Measurements from ENCODE around the gene DDRGK1.

The DDRGK1 gene

DNA sequence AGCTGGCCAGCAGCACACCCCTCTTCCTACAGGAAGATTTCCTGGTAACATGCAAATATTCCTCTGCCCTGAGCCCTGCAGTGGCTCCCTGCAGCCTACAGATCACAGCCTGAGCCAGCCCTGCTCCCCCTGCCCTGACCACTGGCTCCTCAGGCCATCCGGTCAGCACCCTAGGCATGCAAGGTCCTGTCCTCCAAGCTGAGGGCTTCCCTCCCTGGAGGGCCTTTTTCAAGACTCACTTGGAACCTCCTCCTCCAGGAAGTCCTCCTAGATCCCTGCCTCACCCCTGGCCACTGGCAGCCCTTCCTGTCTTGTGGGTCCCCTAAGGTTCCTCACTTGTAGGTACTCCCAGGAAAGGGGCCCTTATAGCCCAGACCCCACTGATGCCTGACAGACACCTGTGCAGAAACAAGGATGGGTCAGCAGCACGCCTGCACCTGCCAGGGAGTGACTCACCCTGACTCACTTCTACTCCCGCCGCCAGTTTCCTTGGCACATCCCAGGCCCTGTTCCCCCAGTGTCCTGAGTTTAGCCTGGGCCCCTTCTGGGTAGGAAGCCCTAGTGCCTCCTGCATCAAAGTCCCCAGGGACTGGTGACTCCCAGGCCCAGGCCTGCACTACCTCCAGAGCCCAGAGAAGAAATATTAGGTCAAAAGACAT lies 31.3 kb upstream of the DDRGK1 start:
- DNase-seq (ENCODE audit: low read depth) = no peak

- DNase-seq (ENCODE audit: low read depth) = no peak
Measured at GRCh38 chr20:3233991-3234498, 29.6 kb upstream of the DDRGK1 start.

DNA sequence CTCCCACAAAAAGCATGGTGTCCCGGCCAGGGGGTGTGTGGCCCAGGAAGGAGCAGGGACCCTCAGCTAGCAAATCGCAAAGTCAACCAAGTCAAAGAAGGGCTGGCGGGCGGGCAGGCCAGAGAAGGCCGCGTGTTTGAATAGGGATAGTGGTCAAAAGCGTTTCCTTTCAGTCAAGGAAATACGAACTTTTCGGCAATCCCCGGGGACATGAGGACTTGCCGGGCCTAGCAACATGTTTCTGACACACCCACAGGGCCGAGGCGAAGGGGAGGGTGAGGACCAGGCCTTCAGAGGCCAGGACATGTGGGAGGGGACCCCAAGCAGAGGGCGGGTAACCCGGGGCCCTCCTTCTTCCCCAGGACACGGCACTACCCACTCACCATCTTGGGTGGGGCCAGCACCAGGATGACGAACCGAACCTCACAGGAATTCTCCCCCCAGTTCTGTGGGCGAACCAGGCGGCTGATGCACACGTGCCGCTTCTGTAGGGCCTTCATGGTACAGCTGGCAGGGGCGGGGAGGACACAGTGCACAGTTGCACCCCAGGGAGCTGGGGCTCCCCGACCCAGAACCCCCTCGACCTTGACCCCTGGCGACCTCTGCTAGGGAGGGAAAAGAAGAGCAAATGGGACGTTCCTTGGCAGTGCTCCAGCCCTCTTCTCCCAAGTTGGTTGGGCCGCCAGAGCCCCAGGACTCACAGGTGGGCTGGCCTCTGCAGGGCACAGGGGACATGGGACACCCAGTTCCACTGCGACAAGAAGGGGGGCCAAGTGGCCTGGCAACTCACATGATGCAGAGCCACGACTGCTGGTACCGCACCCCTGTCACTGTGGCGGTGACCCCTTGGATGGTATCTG lies 28.9 kb upstream of the DDRGK1 start:
- DNase-seq (ENCODE audit: low read depth) = no peak

DNA sequence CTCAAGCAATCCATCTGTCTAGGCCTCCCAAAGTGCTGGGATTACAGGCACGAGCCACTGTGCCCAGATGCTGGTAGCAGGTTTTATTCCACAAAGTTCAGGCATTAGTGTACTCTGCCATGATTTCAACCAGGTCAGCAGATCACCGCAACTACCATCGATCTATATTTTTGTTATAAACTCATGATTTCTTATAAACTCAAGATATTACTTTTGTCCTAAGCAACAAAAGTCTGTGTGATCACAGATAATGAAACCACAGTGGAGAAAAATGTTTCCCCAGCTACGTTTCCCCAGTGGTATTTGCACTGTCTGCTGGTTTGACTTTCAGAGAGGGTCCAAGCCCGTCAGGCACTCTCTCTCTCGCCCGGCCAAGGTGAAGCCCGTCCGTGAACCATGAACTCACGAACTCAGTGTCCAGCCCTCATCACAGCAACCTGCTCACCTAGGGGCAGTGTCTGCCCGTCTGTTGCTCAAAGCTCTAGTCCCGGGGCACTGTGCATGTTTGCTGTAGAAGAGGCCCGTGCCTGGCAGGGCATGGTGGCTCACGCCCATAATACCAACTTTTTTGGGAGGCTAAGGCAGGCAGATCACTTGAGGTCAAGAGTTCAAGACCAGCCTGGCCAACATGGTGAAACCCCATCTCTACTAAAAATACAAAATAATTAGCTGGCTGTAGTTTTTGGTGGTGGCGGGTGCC lies 27.6 kb upstream of the DDRGK1 start:
- DNase-seq (ENCODE audit: low read depth) = no peak

DNA sequence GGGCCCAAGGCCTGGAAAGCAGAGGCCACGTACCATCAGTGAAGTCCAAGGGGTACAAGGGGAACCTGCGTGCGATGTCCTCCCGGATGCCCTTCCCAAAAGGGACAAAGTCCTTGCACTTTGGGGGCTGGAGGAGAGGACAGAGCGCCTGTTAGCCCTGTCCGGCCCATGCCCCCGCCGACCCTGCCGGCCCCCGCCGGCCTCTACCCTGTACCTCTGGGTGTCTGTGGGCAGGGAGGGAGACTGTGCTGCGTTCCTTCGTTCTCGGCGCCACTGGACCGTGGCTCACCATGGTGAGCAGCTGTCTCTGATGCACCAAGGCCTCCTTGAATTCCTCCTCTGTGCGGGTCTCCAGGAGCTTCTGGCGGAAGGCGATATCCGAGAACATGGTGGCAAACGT lies 26.6 kb upstream of the DDRGK1 start:
- DNase-seq (ENCODE audit: low read depth) = no peak

DNA sequence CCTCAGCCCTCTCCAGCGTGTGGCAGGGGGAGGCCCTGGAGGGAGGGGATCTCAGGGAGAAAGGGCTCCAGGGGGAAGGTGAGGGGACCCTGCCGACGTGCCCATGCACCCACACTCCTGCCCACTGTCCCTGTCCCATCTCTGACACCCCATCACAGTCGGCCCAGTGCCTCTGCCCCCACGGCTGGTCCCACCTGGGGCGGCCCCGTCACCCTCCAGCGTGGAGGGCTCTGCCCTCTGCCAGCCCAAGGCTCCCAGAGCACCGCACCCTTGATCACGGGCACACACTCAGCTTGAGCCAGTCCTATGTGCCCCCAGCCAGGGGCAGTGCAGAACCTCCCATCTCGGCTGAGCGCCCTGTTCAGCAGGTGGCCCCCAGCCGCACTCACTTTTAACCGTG lies 25.3 kb upstream of the DDRGK1 start:
- DNase-seq (ENCODE audit: low read depth) = no peak

GRCh38 chr20:3229158-3229557 lies 24.7 kb upstream of the DDRGK1 start:
- no peak for DNase-seq (ENCODE audit: low read depth)

- no peak for DNase-seq (ENCODE audit: low read depth)
Measured at GRCh38 chr20:3228750-3229032, 24.2 kb upstream of the DDRGK1 start.

- DNase-seq (ENCODE audit: low read depth) = no peak
Measured at GRCh38 chr20:3227936-3228749, 23.7 kb upstream of the DDRGK1 start.

GRCh38 chr20:3227506-3227905 lies 23.0 kb upstream of the DDRGK1 start:
- DNase-seq (ENCODE audit: low read depth) = no peak

DNA sequence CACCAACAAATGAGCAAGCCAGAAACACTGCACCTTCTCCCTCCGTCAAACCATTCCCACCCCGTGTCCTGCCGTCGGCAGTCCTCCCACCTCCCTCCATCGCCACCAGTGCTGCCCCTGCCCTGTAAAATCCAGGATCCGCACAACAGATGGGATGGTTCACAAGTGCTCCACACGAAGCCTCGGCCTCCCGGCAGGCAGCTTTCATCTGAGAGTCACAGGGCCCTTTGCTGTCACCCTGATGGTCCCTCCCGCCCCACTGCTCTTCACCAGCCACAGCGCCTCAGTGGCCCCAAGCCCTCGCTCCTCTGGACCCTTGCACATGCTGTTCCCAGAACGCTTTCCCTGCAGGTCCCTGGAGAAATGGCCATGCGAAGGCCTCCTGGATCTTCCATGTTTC lies 22.4 kb upstream of the DDRGK1 start:
- no peak for DNase-seq (ENCODE audit: low read depth)

GRCh38 chr20:3226093-3226492 lies 21.6 kb upstream of the DDRGK1 start:
- no peak for DNase-seq (ENCODE audit: low read depth)

DNA sequence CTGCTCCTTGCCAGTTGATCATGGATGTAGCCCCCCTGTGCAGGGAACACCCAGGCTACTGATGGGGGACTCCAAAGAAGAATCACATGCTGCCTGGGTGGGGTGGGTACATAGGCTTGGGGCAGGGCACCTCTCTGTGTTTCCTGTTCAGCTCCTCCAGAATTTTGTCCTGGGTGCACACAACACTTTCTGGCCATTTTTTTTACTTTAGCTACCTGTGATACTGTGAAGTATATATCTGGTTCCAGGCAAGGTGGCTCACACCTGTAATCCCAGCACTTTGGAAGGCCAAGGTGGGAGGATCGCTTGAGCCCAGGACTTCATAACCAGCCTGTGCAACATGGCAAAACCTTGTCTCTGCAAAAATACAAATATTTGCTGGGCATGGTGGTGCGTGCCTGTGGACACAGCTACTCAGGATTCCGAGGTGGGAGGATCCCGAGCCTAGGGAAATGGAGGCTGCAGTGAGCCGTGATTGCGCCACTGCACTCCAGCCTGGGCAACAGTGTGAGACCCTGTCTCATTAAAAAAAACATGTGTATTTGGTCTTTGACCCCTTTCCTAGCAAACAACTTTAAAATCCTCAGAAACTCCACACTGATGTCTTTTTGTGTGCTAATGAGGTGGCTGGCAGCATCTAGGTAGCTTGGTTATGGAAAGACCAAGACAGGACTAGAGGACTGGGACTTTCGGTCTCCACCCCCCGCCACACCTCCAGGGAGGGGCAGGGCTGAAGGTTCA lies 20.4 kb upstream of the DDRGK1 start:
- no peak for DNase-seq (ENCODE audit: low read depth)

- no peak for DNase-seq (ENCODE audit: low read depth)
Measured at GRCh38 chr20:3223994-3224680, 19.7 kb upstream of the DDRGK1 start.

DNA sequence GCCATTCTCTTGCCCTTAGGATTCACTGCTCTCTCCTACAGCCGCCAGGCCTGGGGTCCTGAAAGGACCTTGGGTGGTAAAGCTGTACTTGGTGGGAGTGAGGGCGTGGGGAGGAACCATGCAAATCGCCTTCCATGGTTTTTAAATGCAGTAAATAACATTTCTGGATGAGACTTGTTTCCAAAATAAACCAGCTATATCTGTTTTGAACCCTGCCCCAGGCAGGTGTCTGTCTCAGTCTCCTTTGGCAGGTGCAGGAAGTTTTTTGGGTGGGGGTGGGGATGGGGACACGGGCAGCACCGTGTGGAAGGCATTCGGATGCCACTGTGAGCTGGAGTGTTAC lies 19.1 kb upstream of the DDRGK1 start:
- no peak for DNase-seq (ENCODE audit: low read depth)

DNA sequence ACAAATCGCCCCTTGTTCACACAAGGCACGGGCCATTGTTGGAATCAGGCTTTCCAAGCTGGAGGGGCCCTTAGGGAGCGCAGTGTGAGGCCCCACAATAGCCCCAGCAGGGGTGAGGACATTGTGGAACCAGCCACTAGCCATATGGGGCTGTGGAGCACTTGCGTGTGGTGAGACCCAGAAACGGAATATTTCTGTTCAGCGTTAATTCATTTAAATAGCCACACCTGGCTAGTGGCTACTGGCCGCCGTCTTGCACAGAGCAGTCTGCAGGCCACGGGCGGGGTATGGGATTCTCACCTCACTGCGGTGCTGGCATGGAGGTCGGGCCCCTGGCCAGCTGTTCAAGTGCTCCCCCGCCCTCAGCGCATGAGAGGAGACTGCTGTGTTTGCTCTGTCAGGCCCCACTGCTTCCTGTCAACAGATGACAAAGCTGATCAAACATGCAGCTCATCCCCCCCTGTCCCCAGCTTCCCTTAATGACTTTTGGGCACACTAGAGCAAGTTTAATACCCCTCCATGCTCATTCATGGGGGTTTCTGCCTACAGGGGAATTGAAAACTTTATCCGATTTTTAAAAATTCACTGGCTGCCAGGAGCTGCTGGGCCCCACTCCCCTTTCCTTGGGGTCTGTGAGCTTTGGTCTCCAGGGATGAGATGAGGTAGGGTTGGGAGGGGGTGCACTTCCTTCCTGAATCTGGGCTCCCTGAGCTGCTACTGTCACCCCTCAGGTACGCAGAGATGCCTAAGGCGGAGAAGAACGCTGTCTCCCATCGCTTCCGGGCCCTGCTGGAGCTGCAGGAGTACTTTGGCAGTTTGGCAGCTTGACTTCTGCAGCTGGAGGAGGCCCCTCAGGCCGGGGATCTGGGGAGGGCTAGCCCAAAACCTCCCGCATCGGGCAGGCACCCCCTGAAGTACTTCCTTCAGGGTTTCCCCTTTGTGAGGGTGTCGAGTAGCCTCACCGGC lies 18.4 kb upstream of the DDRGK1 start:
- no peak for DNase-seq (ENCODE audit: low read depth)

GRCh38 chr20:3221398-3222226 lies 17.1 kb upstream of the DDRGK1 start:
- DNase-seq (ENCODE audit: low read depth) = no peak

- DNase-seq (ENCODE audit: low read depth) = peak; percentile 47
Measured at GRCh38 chr20:3218307-3218988, 14.0 kb upstream of the DDRGK1 start.

Data from T-helper 22 cell (primary cell).